ENCODE data around the gene NFATC1. TPM values are rescaled to one million over a fixed set of nuclear protein-coding genes. Genes with fewer than 3 reads are reported as not detected.

Gene NFATC1
- total RNA-seq, 2 experiments from 2014 or later = 77.8 to 79.4 TPM

DNA sequence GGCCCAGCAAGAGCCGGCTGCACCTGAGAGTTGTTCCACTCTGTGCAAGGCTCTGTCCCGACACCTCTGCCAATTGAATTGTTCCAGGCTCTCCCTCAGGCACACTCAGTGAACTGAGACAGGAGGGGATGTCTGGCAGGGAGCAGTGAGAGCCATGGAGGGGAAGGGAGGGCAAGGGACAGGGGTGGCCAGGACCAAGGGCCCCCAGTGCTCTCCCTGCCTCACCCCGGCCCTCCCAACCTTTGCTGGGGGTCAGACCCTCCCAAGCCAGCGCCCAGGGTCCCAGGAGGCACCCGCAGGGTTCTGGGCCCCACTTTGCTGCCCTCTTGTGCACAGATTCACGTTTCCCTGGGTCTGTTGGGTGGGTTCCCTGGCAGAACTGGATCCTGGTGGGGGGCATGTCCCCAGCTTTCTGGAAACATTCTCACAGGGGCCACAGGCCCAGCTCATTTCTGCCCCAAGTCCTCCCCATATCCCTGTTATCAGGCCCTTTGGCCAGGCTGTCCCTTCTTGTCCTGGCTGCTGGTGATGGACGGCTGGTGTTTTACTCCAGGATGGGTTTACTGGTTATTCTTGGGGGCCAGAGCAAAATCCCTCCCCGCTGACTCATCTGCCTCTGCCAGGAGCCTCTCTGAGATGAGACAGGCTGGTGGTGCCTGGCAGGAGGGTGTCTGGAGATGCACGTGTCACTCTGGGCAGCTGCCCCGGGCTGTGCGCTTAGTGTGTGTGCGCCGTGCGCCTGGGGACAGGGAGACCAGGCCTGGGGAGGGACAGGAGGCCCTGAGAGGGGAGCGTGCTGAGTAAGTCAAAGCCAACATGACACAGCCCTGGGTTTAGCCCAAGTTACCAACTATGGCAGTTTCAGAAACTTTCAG, 147.4 kb downstream of the NFATC1 start:
- CTCF ChIA-PET = no interaction called here
- intact Hi-C loops (cut with micrococcal nuclease) = no loop called here
- Mint-ChIP-seq H3K27ac (no peak overlapping the region), H3K27me3 (ENCODE audit: low read depth) (no peaks in the 10 kb centered on the region), H3K36me3 (ENCODE audit: low read depth) (no peaks in the 10 kb centered on the region), H3K4me3 (no peak overlapping the region), H3K4me1 (ENCODE audit: low read depth) (no peaks in the 10 kb centered on the region), H3K9me3 (no peaks in the 10 kb centered on the region)
- no peak for DNase-seq

DNA sequence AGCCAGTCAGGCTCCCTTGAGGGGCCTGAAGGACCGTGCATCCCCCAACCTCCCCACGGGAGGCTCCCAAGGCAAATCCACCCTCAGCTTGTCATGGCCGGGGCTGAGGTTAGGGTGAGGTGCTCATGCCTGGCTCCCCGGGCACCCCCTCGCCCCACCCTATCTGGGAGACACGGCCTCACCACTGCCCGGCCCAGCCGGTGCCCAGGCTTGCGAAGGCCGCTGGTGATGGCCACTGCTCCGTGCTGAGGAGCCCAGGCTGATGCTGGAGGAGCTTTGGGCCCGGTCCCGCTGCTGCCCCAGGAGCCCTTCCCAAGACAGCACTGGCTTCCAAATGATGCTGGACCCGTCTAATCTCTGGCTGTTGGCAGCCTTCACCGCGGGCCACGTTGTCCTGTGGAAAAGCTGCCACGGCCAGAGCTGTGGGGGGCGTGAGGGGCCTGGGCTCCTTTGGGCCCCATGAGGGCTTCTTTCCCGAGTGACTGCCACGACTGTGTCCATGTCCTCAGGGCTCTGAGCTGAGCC, 148.2 kb downstream of the NFATC1 start:
- H3K4me3 Mint-ChIP-seq = no peak overlapping the region
- DNase-seq = no peak
- no peaks in the 10 kb centered on the region for H3K4me1 Mint-ChIP-seq (ENCODE audit: low read depth)
- CTCF ChIA-PET = no interaction called here
- no peaks in the 10 kb centered on the region for H3K27me3 Mint-ChIP-seq (ENCODE audit: low read depth)
- intact Hi-C loops (cut with micrococcal nuclease) = no loop called here
- no peaks in the 10 kb centered on the region for H3K36me3 Mint-ChIP-seq (ENCODE audit: low read depth)
- no peak overlapping the region for H3K27ac Mint-ChIP-seq
- H3K9me3 Mint-ChIP-seq = no peaks in the 10 kb centered on the region

DNA sequence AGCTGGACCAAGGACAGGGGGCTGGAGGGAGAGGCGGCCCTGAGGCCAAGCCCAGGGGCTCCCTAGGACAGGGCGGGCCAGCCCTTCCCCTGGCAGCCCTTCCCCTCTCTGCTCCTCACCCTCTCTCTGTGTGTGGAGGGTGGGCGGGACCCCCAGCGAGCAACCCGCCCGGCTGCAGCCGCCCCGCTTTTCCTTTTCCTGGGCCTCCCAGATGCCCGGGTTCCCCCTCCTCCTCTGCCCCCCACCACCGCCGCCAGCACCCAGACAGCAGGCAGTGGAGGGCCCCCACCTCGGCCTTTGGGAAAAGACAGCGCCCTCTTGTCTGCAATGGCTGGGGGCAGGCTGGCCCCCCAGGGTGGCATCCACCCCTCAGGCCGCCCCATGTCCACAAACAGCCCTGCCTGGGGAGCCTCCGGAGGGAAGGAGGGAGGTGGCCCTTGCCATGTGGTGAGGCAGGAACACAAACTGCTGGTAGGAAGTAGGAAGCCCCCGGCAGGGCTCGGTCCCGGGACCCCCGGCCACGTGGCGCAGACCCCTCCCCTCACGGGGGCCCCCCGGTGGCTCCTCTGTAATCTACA, 148.7 kb downstream of the NFATC1 start:
- Mint-ChIP-seq H3K36me3 (ENCODE audit: low read depth) (no peaks in the 10 kb centered on the region), H3K9me3 (no peaks in the 10 kb centered on the region), H3K4me3 (no peak overlapping the region), H3K27me3 (ENCODE audit: low read depth) (no peaks in the 10 kb centered on the region), H3K27ac (no peak overlapping the region), H3K4me1 (ENCODE audit: low read depth) (no peaks in the 10 kb centered on the region)
- intact Hi-C loops (cut with micrococcal nuclease) = no loop called here
- CTCF ChIA-PET = no interaction called here
- no peak for DNase-seq

DNA sequence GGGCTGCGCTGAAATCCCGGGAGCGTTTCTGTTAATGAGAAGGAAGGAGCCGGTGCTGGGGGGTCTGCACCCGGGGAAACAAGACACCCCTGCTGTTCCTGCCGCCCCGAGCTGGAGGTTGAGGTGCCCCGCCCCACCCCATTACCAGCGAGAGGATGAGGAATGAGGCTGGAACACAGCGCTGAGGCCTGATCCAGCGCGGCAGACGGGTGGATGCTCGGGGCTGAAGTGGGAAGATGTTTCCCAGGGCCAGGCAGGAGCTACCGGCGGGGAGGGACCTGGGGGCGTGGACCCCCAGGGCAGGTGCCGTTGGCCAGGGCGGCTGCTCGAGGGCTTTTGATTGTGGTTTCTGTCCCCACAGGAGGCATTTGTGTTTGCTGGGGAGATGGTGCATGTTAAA, 149.5 kb downstream of the NFATC1 start:
- no peaks in the 10 kb centered on the region for H3K4me1 Mint-ChIP-seq (ENCODE audit: low read depth)
- CTCF ChIA-PET = no interaction called here
- H3K27ac Mint-ChIP-seq = no peak overlapping the region
- no peaks in the 10 kb centered on the region for H3K36me3 Mint-ChIP-seq (ENCODE audit: low read depth)
- intact Hi-C loops (cut with micrococcal nuclease) = no loop called here
- H3K27me3 Mint-ChIP-seq (ENCODE audit: low read depth) = no peaks in the 10 kb centered on the region
- DNase-seq = no peak
- H3K4me3 Mint-ChIP-seq = no peak overlapping the region
- no peaks in the 10 kb centered on the region for H3K9me3 Mint-ChIP-seq

DNA sequence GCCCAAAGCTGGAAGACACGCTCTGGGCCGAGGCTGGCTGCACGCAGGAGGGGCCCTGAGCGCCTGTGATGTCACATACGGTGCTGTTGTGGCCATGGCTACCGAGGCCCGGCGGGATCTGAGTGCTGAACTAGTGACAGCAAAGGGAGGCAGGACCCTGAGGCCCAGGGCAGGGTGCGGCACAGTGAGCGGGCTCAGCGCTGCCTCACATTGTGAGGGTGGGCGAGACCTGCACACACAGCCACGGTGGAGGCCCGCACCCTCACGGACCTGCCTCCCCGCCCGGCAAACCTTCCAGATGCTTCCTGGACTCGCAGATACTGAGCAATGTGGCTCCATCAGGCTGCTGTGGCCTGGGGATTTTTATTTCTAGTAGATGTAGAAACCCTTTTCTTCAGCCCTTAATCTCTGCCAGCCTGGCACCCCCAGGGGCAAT, 150.0 kb downstream of the NFATC1 start:
- Mint-ChIP-seq H3K9me3 (no peaks in the 10 kb centered on the region), H3K4me1 (ENCODE audit: low read depth) (no peaks in the 10 kb centered on the region), H3K4me3 (no peak overlapping the region), H3K27ac (no peak overlapping the region), H3K36me3 (ENCODE audit: low read depth) (no peaks in the 10 kb centered on the region), H3K27me3 (ENCODE audit: low read depth) (no peaks in the 10 kb centered on the region)
- intact Hi-C loops (cut with micrococcal nuclease) = no loop called here
- CTCF ChIA-PET = no interaction called here
- no peak for DNase-seq

DNA sequence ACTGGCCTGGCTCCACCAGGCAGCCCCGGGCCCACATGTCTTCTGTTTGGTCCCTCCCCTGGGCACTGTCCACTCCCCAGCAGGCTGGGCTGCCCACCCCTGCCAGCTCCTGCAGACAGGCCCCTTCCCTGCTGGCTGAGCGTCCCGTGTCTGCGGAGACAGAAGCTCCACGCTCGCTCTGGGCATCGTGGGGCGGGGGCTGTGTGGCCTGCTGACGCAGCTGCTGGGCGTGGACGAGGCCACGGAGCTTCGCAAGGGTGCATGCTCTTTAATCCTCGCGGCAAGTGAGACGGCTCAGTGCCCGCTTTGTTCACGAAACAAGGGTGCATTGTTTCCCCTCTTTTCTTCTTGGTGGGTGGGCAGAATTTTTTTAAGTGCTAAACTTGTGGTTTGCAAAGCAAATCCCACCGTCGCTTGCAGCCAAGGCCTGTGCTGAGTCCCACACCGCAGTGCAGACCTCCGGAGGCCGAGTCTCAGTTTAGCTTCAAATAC, 151.1 kb downstream of the NFATC1 start:
- CTCF ChIA-PET = no interaction called here
- H3K27me3 Mint-ChIP-seq (ENCODE audit: low read depth) = no peaks in the 10 kb centered on the region
- intact Hi-C loops (cut with micrococcal nuclease) = no loop called here
- H3K4me3 Mint-ChIP-seq = no peak overlapping the region
- H3K4me1 Mint-ChIP-seq (ENCODE audit: low read depth) = no peaks in the 10 kb centered on the region
- DNase-seq = no peak
- H3K27ac Mint-ChIP-seq = no peak overlapping the region
- no peaks in the 10 kb centered on the region for H3K36me3 Mint-ChIP-seq (ENCODE audit: low read depth)
- no peaks in the 10 kb centered on the region for H3K9me3 Mint-ChIP-seq

DNA sequence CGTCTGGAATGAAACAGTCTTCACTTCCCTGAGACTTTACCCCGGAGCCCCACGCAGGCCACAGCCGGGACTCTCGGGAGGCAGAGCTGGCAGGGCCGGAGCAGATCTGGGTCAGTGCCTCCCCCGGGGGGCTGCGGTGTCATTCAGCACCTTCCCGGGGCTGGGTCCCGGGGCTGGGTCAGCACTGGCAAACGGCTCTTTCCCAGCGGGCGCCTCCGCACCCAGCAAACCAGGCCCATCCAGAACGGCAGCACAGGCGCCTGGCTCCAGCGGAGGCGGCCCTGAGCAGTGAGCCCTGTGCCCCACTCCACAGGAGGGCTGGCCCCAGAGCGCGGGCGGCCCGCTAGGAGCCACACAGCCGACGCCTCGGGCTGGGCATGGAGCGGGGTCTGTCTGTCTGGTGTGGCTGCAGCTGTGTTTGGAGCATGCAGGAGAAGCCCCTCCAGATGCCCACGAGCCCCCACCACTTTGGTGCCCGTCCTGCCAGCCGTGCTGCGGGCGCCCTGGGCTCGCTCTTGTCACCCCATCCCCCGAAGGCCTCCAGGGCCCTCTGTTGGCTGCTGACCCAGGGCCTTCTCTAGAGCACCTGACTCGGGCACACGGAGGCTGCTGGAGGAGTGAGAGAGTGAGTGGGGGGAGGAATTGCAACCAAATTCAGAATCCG, 151.8 kb downstream of the NFATC1 start:
- no peaks in the 10 kb centered on the region for H3K4me1 Mint-ChIP-seq (ENCODE audit: low read depth)
- DNase-seq = no peak
- no peaks in the 10 kb centered on the region for H3K27me3 Mint-ChIP-seq (ENCODE audit: low read depth)
- intact Hi-C loops (cut with micrococcal nuclease) = no loop called here
- no peak overlapping the region for H3K27ac Mint-ChIP-seq
- CTCF ChIA-PET = no interaction called here
- H3K36me3 Mint-ChIP-seq (ENCODE audit: low read depth) = no peaks in the 10 kb centered on the region
- H3K4me3 Mint-ChIP-seq = no peak overlapping the region
- H3K9me3 Mint-ChIP-seq = no peaks in the 10 kb centered on the region

DNA sequence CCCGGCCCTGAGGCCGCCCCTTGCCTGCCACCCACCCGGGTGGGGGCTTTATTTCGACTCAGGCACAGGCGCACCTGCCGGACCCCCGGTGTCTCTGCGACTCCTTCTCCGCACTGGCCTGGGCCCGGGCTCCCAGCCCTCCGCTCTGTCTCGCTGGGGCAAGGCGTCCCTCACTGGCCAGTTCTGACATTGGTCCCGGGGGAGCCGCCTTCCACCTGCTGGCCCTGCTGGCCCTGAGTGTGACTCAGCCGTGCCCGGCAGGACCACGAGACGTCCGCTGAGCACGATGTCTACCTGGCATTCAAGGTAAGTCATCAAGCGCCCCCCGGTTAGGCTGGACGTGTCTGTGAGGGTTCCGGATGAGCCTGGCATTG, 152.3 kb downstream of the NFATC1 start:
- H3K4me1 Mint-ChIP-seq (ENCODE audit: low read depth) = no peaks in the 10 kb centered on the region
- CTCF ChIA-PET = no interaction called here
- H3K27me3 Mint-ChIP-seq (ENCODE audit: low read depth) = no peaks in the 10 kb centered on the region
- H3K27ac Mint-ChIP-seq = no peak overlapping the region
- H3K36me3 Mint-ChIP-seq (ENCODE audit: low read depth) = no peaks in the 10 kb centered on the region
- intact Hi-C loops (cut with micrococcal nuclease) = no loop called here
- H3K9me3 Mint-ChIP-seq = no peaks in the 10 kb centered on the region
- no peak overlapping the region for H3K4me3 Mint-ChIP-seq
- no peak for DNase-seq

DNA sequence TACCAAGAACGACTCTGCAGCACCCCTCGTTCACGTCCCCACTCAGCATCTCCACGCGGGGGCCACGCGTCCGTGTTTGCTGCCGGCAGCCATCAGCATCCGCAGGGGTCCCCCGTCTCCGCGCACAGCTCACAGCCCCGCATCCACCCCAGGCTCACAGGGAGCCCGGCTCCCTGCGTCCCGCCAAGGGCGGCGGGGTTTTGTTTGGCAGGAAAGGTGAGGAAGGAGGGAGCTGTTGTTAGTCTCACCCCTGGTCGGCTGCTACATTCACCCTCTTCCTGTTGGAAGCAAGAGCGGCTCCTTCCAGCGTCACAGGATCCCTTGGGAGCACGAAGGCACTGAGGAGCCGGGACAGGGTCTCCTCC, 152.9 kb downstream of the NFATC1 start:
- Mint-ChIP-seq H3K36me3 (ENCODE audit: low read depth) (no peaks in the 10 kb centered on the region), H3K4me3 (no peak overlapping the region), H3K9me3 (no peaks in the 10 kb centered on the region), H3K27ac (no peak overlapping the region), H3K27me3 (ENCODE audit: low read depth) (no peaks in the 10 kb centered on the region), H3K4me1 (ENCODE audit: low read depth) (no peaks in the 10 kb centered on the region)
- DNase-seq = no peak
- intact Hi-C loops (cut with micrococcal nuclease) = no loop called here
- CTCF ChIA-PET = no interaction called here

DNA sequence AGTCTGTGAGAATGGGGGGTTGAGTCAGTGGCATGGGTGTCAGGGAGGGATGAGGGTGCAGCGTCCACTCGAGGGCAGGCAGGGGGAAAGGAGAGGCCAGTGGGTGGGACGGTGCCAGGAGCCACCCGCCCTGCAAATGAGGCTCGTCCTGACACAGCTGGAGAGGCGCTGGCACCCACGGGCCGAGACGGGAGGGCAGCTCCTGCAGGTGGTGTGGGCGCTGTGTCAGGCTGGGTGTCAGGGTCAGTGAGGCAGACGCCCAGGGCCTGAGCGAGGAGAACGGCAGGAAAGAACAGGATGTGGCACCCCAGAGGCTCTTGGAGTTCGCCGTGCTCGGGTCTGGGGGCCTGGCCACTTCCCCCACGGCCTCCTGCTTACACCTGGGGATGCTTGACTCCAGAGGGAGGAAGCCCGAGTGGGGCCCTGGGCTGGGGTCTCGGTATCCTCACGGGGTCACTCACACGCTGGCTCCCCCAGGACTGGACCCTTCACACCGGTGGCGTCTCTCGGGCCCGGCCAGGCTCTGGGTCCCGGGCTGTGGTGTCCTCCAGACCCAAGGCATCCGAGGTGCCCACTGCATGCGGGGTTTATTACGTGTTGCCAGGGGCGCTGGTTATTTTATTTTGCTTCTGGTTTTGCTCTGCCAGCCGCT, 153.4 kb downstream of the NFATC1 start:
- no peaks in the 10 kb centered on the region for H3K9me3 Mint-ChIP-seq
- no peaks in the 10 kb centered on the region for H3K4me1 Mint-ChIP-seq (ENCODE audit: low read depth)
- no peaks in the 10 kb centered on the region for H3K36me3 Mint-ChIP-seq (ENCODE audit: low read depth)
- no peak overlapping the region for H3K4me3 Mint-ChIP-seq
- no peak overlapping the region for H3K27ac Mint-ChIP-seq
- no peak for DNase-seq
- no peaks in the 10 kb centered on the region for H3K27me3 Mint-ChIP-seq (ENCODE audit: low read depth)
- CTCF ChIA-PET = no interaction called here
- intact Hi-C loops (cut with micrococcal nuclease) = no loop called here

DNA sequence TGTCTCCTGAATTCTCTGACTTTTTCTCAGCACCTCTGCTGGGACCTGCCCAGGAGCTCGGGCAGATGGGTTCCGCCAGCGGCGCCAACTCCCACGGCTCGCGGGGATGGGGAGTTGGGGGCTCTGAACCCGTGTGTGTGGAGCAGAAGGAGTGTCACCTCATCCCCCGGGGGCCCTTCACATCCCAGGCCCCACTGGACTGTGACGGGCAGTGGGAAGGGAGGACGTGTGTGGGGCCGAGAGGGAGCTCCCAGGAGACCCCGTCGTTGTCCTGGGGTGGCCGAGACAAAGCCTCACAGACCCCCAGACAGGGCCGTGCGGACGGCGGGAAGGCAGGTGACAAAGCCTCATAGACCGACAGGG, 153.9 kb downstream of the NFATC1 start:
- no peaks in the 10 kb centered on the region for H3K4me1 Mint-ChIP-seq (ENCODE audit: low read depth)
- H3K4me3 Mint-ChIP-seq = no peak overlapping the region
- H3K9me3 Mint-ChIP-seq = no peaks in the 10 kb centered on the region
- CTCF ChIA-PET = no interaction called here
- no peaks in the 10 kb centered on the region for H3K27me3 Mint-ChIP-seq (ENCODE audit: low read depth)
- no peak for DNase-seq
- H3K27ac Mint-ChIP-seq = no peak overlapping the region
- no peaks in the 10 kb centered on the region for H3K36me3 Mint-ChIP-seq (ENCODE audit: low read depth)
- intact Hi-C loops (cut with micrococcal nuclease) = no loop called here

DNA sequence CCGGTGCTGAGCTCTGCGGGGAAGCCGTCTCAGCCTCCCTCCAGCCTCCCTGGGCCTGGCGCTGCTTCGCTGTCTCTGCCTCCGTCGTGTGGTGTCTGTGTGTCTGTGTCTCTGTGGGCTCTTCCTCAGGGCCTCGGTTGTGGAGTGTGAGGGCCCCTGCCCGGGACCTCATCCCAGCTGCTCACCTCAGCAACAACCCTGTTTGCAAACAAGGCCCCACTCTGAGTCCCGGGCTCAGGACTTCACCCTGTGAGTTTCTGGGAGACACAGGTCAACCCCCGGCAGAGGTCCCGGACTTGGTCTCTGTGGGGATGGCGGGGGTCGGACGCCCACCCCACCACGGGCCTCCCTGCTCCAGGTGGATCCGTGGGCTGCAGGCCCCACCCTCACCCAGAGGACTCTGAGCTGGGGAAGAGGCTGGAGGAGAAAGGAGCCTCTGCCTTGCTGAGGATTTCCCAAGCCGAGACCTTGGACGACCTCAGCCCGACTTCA, 156.5 kb downstream of the NFATC1 start:
- H3K4me1 Mint-ChIP-seq (ENCODE audit: low read depth) = no peaks in the 10 kb centered on the region
- no peak for DNase-seq
- no peak overlapping the region for H3K27ac Mint-ChIP-seq
- no peaks in the 10 kb centered on the region for H3K36me3 Mint-ChIP-seq (ENCODE audit: low read depth)
- intact Hi-C loops (cut with micrococcal nuclease) = no loop called here
- H3K9me3 Mint-ChIP-seq = no peaks in the 10 kb centered on the region
- no peaks in the 10 kb centered on the region for H3K27me3 Mint-ChIP-seq (ENCODE audit: low read depth)
- CTCF ChIA-PET = no interaction called here
- no peak overlapping the region for H3K4me3 Mint-ChIP-seq

Measured in activated naive CD4-positive, alpha-beta T cell treated with anti-CD3 and anti-CD28 coated beads for 36 hours (primary cell).